HFFc6 (cell line): ENCODE measurements around the gene ADAM12. TPM values are rescaled to one million over a fixed set of nuclear protein-coding genes. Genes with fewer than 3 reads are reported as not detected.

Experiments used
- DNase-seq: peaks from one replicate; pipeline ENCODE4 v3.0.0-alpha.2; 2018
- H3K27ac Mint-ChIP-seq: 2 replicates; pipeline ENCODE4 v1.8.0; 2020; ENCODE audit warnings: mild to moderate bottlenecking, mixed read lengths
- H3K27me3 Mint-ChIP-seq: 2 replicates; pipeline ENCODE4 v1.8.0; 2021; ENCODE audit warnings: mild to moderate bottlenecking, moderate library complexity, mixed read lengths; ENCODE audit not compliant: insufficient read depth
- H3K36me3 Mint-ChIP-seq: 2 replicates; pipeline ENCODE4 v1.8.0; 2021; ENCODE audit warnings: low read depth, mixed read lengths
- H3K4me1 Mint-ChIP-seq: 2 replicates; pipeline ENCODE4 v1.8.0; 2020; ENCODE audit warnings: low read depth, mixed read lengths
- H3K4me3 Mint-ChIP-seq: 2 replicates; pipeline ENCODE4 v1.8.0; 2020; ENCODE audit warnings: mild to moderate bottlenecking, moderate library complexity, mixed read lengths
- H3K9me3 Mint-ChIP-seq: 2 replicates; pipeline ENCODE4 v1.8.0; 2020; ENCODE audit warnings: mild to moderate bottlenecking, mixed read lengths
- CTCF ChIP-seq: fragments of 200-600 bp; sonication (generic); IDR thresholded peaks from 2 replicates; pipeline ENCODE4 v1.5.0; 2021; ENCODE audit warnings: antibody characterized with exemption, mild to moderate bottlenecking
- total RNA-seq, 6 experiments: library from RNA; stranded (reverse); fragmentation: NEBNext Ultra II Directional; extraction: Animal tissue kit (Norgen Biotek cat#: 25700); gene quantifications; 2 replicates in 1 of 6; 3 replicates in 5 of 6; pipeline ENCODE4 v1.2.3, GENCODE V29; 2021

The ADAM12 gene
- total RNA-seq, 6 experiments from 2014 or later = 7.5 to 12.5 (median 11.5) TPM

- Mint-ChIP-seq H3K4me3 (no peak overlapping the region), H3K36me3 (peaks cover 10% of the 10 kb centered on the region; the same call in 1 of the 2 replicates), H3K27ac (no peak overlapping the region), H3K27me3 (0 out of 2 replicates have a peak, but pooled peaks cover 2% of the 10 kb centered on the region), H3K9me3 (peaks cover 10% of the 10 kb centered on the region), H3K4me1 (no peaks in the 10 kb centered on the region; the same call in 1 of the 2 replicates)
- no peak for DNase-seq
- TF ChIP-seq CTCF = no peak
Observed at GRCh38 chr10:126342680-126343079, 45.6 kb downstream of the ADAM12 start.

- Mint-ChIP-seq H3K27ac (no peak overlapping the region), H3K4me1 (no peaks in the 10 kb centered on the region; the same call in 1 of the 2 replicates), H3K36me3 (peaks cover 5% of the 10 kb centered on the region; the same call in 1 of the 2 replicates), H3K27me3 (0 out of 2 replicates have a peak, but pooled peaks cover 2% of the 10 kb centered on the region), H3K9me3 (peaks cover 10% of the 10 kb centered on the region), H3K4me3 (no peak overlapping the region)
- DNase-seq = no peak
- TF ChIP-seq CTCF = no peak
Observed at GRCh38 chr10:126341491-126341890, 46.8 kb downstream of the ADAM12 start.

- H3K9me3 Mint-ChIP-seq = no peaks in the 10 kb centered on the region
- no peaks in the 10 kb centered on the region for H3K36me3 Mint-ChIP-seq
- DNase-seq = no peak
- H3K4me3 Mint-ChIP-seq = no peak overlapping the region
- no peaks in the 10 kb centered on the region; the same call in 1 of the 2 replicates for H3K4me1 Mint-ChIP-seq
- H3K27ac Mint-ChIP-seq = no peak overlapping the region
- H3K27me3 Mint-ChIP-seq = no peaks in the 10 kb centered on the region; the same call in 1 of the 2 replicates
- TF ChIP-seq CTCF = no peak
Observed at GRCh38 chr10:126337251-126337810, 50.9 kb downstream of the ADAM12 start.

GRCh38 chr10:126336801-126337200 is 51.5 kb downstream of the ADAM12 start:
- H3K4me3 Mint-ChIP-seq = no peak overlapping the region
- no peaks in the 10 kb centered on the region; the same call in 1 of the 2 replicates for H3K27me3 Mint-ChIP-seq
- H3K36me3 Mint-ChIP-seq = no peaks in the 10 kb centered on the region
- no peak for DNase-seq
- no peak overlapping the region for H3K27ac Mint-ChIP-seq
- no peak for TF ChIP-seq CTCF
- no peaks in the 10 kb centered on the region for H3K9me3 Mint-ChIP-seq
- H3K4me1 Mint-ChIP-seq = no peaks in the 10 kb centered on the region; the same call in 1 of the 2 replicates

GRCh38 chr10:126334272-126334671 is 54.0 kb downstream of the ADAM12 start:
- DNase-seq = no peak
- no peak for TF ChIP-seq CTCF
- Mint-ChIP-seq H3K4me3 (no peak overlapping the region), H3K36me3 (no peaks in the 10 kb centered on the region), H3K27me3 (peaks cover 2% of the 10 kb centered on the region; the same call in 1 of the 2 replicates), H3K9me3 (no peaks in the 10 kb centered on the region), H3K4me1 (peaks cover 12% of the 10 kb centered on the region), H3K27ac (no peak overlapping the region)
